IMR-90 (cell line): ENCODE measurements around the gene SLC2A8.

Experiments used
- BHLHE40 ChIP-seq: fragments of 150-350 bp; IDR thresholded peaks from 2 replicates; pipeline ENCODE4 v1.6.1; 2016; ENCODE audit warnings: mild to moderate bottlenecking, low read depth, low read length
- CEBPB ChIP-seq: IDR thresholded peaks from 2 replicates; pipeline ENCODE4 v1.6.1; 2012; ENCODE audit warnings: low read depth, low read length, improper control_type of control experiment
- CHD1 ChIP-seq: IDR thresholded peaks from 2 replicates; pipeline ENCODE4 v1.6.1; 2012; ENCODE audit warnings: low read depth, low read length, improper control_type of control experiment
- CTCF ChIP-seq: conservative IDR thresholded peaks from 2 replicates; pipeline ENCODE4 v1.5.1; 2012; ENCODE audit warnings: mild to moderate bottlenecking, low read depth, low read length, improper control_type of control experiment
- ELK1 ChIP-seq: fragments of 150-350 bp; IDR thresholded peaks from 2 replicates; pipeline ENCODE4 v1.6.1; 2016; ENCODE audit warnings: low read depth, mild to moderate bottlenecking, low read length, moderate library complexity, borderline replicate concordance
- FOS ChIP-seq: fragments of 150-350 bp; IDR thresholded peaks from 2 replicates; pipeline ENCODE4 v1.6.1; 2016; ENCODE audit warnings: low read depth, low read length
- MAFK ChIP-seq: IDR thresholded peaks from 2 replicates; pipeline ENCODE4 v1.6.1; 2012; ENCODE audit warnings: low read depth, low read length, improper control_type of control experiment
- MAZ ChIP-seq: IDR thresholded peaks from 2 replicates; pipeline ENCODE4 v1.6.1; 2012; ENCODE audit warnings: low read depth, mild to moderate bottlenecking, low read length, improper control_type of control experiment, moderate library complexity, borderline replicate concordance
- MXI1 ChIP-seq: IDR thresholded peaks from 2 replicates; pipeline ENCODE4 v1.6.1; 2012; ENCODE audit warnings: low read depth, mild to moderate bottlenecking, low read length, moderate library complexity, borderline replicate concordance
- POLR2A ChIP-seq: IDR thresholded peaks from 2 replicates; pipeline ENCODE4 v1.6.1; 2012; ENCODE audit warnings: mild to moderate bottlenecking, low read depth, low read length
- RAD21 ChIP-seq: IDR thresholded peaks from 2 replicates; pipeline ENCODE4 v1.6.1; 2012; ENCODE audit warnings: low read length, improper control_type of control experiment
- RCOR1 ChIP-seq: IDR thresholded peaks from 2 replicates; pipeline ENCODE4 v1.6.1; 2012; ENCODE audit warnings: mild to moderate bottlenecking, low read length, improper control_type of control experiment; ENCODE audit not compliant: insufficient replicate concordance
- SMC3 ChIP-seq: fragments of 150-350 bp; IDR thresholded peaks from 2 replicates; pipeline ENCODE4 v1.6.1; 2016; ENCODE audit warnings: low read depth, mild to moderate bottlenecking, antibody characterized with exemption, low read length, moderate library complexity

- TF ChIP-seq CTCF (no peak), RCOR1 (no peak), RAD21 (no peak), POLR2A (no peak), MXI1 (no peak), ELK1 (no peak), CEBPB (no peak), MAZ (no peak), FOS (no peak), MAFK (no peak), BHLHE40 (no peak), SMC3 (no peak), CHD1 (no peak)
These were observed 38.2 kb upstream of the SLC2A8 start for GRCh38 chr9:127358770-127359169.
